ENCODE measurements around the gene ABCD4. TPM values are rescaled to one million over a fixed set of nuclear protein-coding genes. Genes with fewer than 3 reads are reported as not detected.
A peak's percentile ranks its signal among the peaks of the same experiment; 100 is the strongest.

ABCD4 gene
- total and polyA plus RNA-seq, 2 experiments from 2014 or later: 24.1 to 26.3 TPM

- Histone ChIP-seq H3K9me2 (ENCODE audit: insufficient read depth) (no peaks in the 10 kb centered on the region), H2AFZ (no peak overlapping the region), H4K20me1 (ENCODE audit: insufficient read depth) (no peaks in the 10 kb centered on the region), H3K4me1 (ENCODE audit: insufficient read depth) (no peaks in the 10 kb centered on the region), H3K4me3 (no peak overlapping the region), H3K79me2 (ENCODE audit: insufficient read depth) (no peaks in the 10 kb centered on the region), H3K27me3 (replicated peaks; ENCODE audit: insufficient read depth) (peaks cover 86% of the 10 kb centered on the region), H3F3A (ENCODE audit: insufficient read depth) (no peaks in the 10 kb centered on the region), H3K36me3 (ENCODE audit: low read depth) (no peaks in the 10 kb centered on the region), H3K27ac (no peak overlapping the region), H3K4me2 (ENCODE audit: unreplicated experiment) (no peak overlapping the region), H3K9me3 (ENCODE audit: low read depth) (no peaks in the 10 kb centered on the region), H3K9ac (no peak overlapping the region)
- WGBS, 2 experiments (ENCODE audit: low coverage in 1 of 2, low lambda C conversion rate in 2 of 2, missing lambda C conversion rate in 2 of 2): 14 to 16% methylated on average over 14 of the region's 14 CpGs
- in situ Hi-C loops (cut with MboI): no loop called here
- no peak; the same call in 1 of the 2 replicates for TF ChIP-seq EZH2phosphoT487 (IDR thresholded peaks at IDR 0.05; ENCODE audit: insufficient read depth, low read depth)
- peak; percentile 96 for TF ChIP-seq EZH2 (IDR thresholded peaks at IDR 0.05; ENCODE audit: insufficient read depth, poor library complexity, severe bottlenecking)
- no peak for DNase-seq
Observed at GRCh38 chr14:74241652-74242017, 61.1 kb downstream of the ABCD4 start.

GRCh38 chr14:74240794-74241651 is 61.7 kb downstream of the ABCD4 start:
- Histone ChIP-seq H2AFZ (no peak overlapping the region; the same call in 1 of the 2 replicates), H3K79me2 (ENCODE audit: insufficient read depth) (no peaks in the 10 kb centered on the region), H3K27ac (no peak overlapping the region), H3K9ac (no peak overlapping the region), H3K4me2 (ENCODE audit: unreplicated experiment) (no peak overlapping the region), H4K20me1 (ENCODE audit: insufficient read depth) (no peaks in the 10 kb centered on the region), H3F3A (ENCODE audit: insufficient read depth) (no peaks in the 10 kb centered on the region), H3K4me1 (ENCODE audit: insufficient read depth) (no peaks in the 10 kb centered on the region), H3K36me3 (ENCODE audit: low read depth) (no peaks in the 10 kb centered on the region), H3K27me3 (replicated peaks; ENCODE audit: insufficient read depth) (peaks cover 80% of the 10 kb centered on the region), H3K9me2 (ENCODE audit: insufficient read depth) (no peaks in the 10 kb centered on the region), H3K4me3 (no peak overlapping the region), H3K9me3 (ENCODE audit: low read depth) (no peaks in the 10 kb centered on the region)
- peak; percentile 51 for TF ChIP-seq EZH2phosphoT487 (IDR thresholded peaks at IDR 0.05; ENCODE audit: insufficient read depth, low read depth)
- no peak for TF ChIP-seq EZH2 (IDR thresholded peaks at IDR 0.05; ENCODE audit: insufficient read depth, poor library complexity, severe bottlenecking)
- DNase-seq: peak; percentile 41
- WGBS, 2 experiments (ENCODE audit: low coverage in 1 of 2, low lambda C conversion rate in 2 of 2, missing lambda C conversion rate in 2 of 2): 6 to 8% methylated on average over 69 to 78 of the region's 80 CpGs
- in situ Hi-C loops (cut with MboI): no loop called here

GRCh38 chr14:74239848-74240793 is 62.6 kb downstream of the ABCD4 start:
- WGBS, 2 experiments (ENCODE audit: low coverage in 1 of 2, low lambda C conversion rate in 2 of 2, missing lambda C conversion rate in 2 of 2): 5 to 9% methylated on average over 85 to 86 of the region's 94 CpGs

More at GRCh38 chr14:74239848-74240793, 62.6 kb downstream of the ABCD4 start:
- Histone ChIP-seq H3K79me2 (ENCODE audit: insufficient read depth) (no peaks in the 10 kb centered on the region), H3K9ac (no peak overlapping the region), H3K4me1 (ENCODE audit: insufficient read depth) (no peaks in the 10 kb centered on the region), H3K9me2 (ENCODE audit: insufficient read depth) (no peaks in the 10 kb centered on the region), H3K9me3 (ENCODE audit: low read depth) (no peaks in the 10 kb centered on the region), H3K36me3 (ENCODE audit: low read depth) (no peaks in the 10 kb centered on the region), H3K27me3 (replicated peaks; ENCODE audit: insufficient read depth) (peaks cover 73% of the 10 kb centered on the region), H3K27ac (no peak overlapping the region), H3F3A (ENCODE audit: insufficient read depth) (no peaks in the 10 kb centered on the region), H4K20me1 (ENCODE audit: insufficient read depth) (no peaks in the 10 kb centered on the region), H3K4me2 (ENCODE audit: unreplicated experiment) (no peak overlapping the region), H2AFZ (no peak overlapping the region; the same call in 1 of the 2 replicates), H3K4me3 (no peak overlapping the region)
- peak; percentile 35 for DNase-seq
- in situ Hi-C loops (cut with MboI): no loop called here
- no peak for TF ChIP-seq EZH2phosphoT487 (IDR thresholded peaks at IDR 0.05; ENCODE audit: insufficient read depth, low read depth)
- peak; percentile 97 for TF ChIP-seq EZH2 (IDR thresholded peaks at IDR 0.05; ENCODE audit: insufficient read depth, poor library complexity, severe bottlenecking)

Data from GM23248 (cell line).